Measurements from ENCODE around the gene TC2N.

DNA sequence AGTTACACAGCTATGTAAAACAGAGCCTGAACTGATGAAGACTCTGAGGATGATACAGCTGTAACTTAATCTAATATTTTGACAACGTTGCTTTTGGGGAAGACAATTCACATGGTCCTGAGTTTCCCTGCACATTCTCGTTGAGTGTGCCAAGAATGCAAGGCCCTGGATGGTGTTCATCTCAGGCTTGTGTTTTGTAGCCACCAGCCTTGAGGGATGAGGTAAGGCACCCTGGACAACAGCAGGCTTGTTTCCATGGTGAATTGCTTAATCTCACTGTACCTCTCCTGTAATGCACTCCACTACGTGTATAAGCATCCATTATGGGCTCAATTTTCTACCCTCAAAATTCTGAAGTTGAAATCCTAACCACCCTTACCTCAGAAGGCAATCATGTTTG is 137.6 kb downstream of the TC2N start:
- no peak for TF ChIP-seq TAF1 (IDR thresholded peaks at IDR 0.05; ENCODE audit: low read depth, low read length)
- no peak for TF ChIP-seq POLR2A (IDR thresholded peaks at IDR 0.05; ENCODE audit: low read depth, low read length)
- no peak for TF ChIP-seq SPI1 (IDR thresholded peaks at IDR 0.05; ENCODE audit: low read depth, low read length)
- no peak for TF ChIP-seq POLR2AphosphoS5 (IDR thresholded peaks at IDR 0.05; ENCODE audit: low read depth, low read length)
- no peak for TF ChIP-seq PAX5 (IDR thresholded peaks at IDR 0.05; ENCODE audit: insufficient read depth, low read length, severe bottlenecking)
- TF ChIP-seq POU2F2 (IDR thresholded peaks at IDR 0.05; ENCODE audit: low read depth, low read length): no peak

All from GM12891 (cell line).